GM18870 (cell line): Measurements from ENCODE around the gene LAMA3.

Source experiments
- ATAC-seq: cut with Tn5 transposase; IDR thresholded peaks from one replicate; pipeline ENCODE4 v1.9.1; 2021; ENCODE audit warnings: moderate library complexity; ENCODE audit not compliant: unreplicated experiment

LAMA3 gene

DNA sequence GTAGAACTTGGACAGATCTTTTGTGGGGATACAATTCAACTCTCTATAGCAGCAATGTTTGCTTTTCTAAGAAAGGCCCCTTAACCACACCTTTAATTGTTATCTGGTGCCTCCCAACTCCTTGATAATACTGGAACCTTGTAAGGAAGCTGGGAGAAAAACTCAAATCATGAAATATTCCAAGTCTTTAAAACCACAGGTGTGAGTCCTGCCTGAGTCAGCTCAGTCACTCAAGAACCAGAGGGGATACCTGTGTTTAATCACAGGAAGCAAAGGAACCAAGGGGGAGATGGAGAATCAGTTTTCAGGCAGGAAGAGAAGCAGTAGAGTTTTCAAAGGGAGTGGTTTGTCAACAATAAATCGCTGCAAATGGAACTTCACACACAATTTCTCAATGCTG is 159.9 kb downstream of the LAMA3 start:
- no peak for ATAC-seq

DNA sequence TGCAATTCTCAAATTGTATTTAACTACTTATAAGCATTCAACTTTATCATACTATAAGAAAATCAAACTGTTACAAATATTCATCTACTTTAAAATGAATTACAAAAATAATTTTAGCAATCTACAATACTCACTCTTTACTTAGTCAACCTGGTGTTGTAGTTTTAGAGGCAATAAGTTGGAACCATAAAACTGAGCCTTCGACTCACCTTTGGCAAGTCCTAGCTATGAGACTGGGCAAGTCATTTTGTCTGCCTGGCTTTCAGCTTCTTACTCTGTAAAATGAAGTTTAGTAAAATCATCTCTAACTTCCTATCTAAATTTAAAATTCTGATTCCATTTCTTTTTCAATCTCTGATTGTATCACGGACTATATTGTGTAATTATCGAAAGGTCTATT is 161.0 kb downstream of the LAMA3 start:
- no peak for ATAC-seq

GRCh38 chr18:23851470-23852002 is 162.3 kb downstream of the LAMA3 start:
- ATAC-seq = no peak

DNA sequence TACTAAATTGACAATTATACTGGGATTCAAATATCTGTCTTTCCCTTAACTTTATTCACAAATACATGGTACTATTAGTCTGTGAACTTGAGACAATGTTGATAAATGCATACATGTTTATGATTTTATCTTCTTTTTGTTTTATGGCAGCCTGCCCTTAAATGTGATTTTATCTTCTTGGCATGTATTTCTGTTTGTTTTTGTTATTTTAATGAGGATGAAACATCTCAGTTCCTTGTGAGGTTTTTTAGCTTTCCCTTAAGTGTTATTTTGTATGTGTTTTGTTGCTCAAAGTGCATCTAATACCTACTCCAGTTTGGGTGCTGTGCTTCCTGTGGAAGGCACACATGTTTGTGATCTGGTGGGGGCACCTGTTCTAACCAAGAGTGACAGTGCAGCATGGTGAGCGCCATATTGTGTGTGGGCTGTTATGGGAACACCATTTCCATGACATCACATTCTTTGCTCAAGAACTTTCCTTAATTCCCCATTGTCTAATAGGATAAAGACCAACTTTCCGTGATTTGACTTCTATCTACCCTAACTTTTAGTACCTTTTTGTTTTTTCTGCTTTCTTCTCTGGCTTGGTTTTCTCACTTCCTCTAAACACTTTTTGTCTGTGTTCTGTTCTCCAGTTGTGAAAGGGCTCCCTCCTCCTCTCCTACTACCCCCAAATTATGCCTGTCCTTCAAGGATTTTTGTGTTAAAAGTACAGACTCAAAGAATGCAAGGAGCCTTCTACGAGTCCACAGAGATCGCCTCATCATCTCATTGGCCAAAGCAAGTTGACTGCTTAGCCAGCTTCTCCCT is 163.2 kb downstream of the LAMA3 start:
- no peak for ATAC-seq

GRCh38 chr18:23853448-23854195 is 164.4 kb downstream of the LAMA3 start:
- no peak for ATAC-seq

GRCh38 chr18:23855721-23856120 is 166.5 kb downstream of the LAMA3 start:
- no peak for ATAC-seq

- no peak for ATAC-seq
Observed at GRCh38 chr18:23856466-23857163, 167.4 kb downstream of the LAMA3 start.

DNA sequence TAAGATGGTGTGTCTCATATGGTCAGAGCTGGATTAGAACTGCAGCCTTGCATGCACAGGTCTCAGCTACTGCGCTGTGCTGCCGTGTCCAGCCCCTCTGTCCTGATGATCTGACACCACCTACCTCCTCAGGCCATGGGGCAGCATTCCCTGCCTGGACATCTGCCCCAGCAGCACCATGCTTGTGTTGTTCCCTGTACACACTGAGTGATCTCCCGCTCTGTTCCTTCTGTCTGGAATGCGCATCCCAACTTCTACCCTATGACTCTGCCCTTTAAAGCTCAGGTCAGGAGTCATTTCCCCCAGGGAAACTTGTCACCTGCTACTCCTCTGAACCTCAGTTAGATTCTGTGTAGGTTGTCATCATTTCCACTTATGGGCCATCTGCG is 167.9 kb downstream of the LAMA3 start:
- ATAC-seq = no peak

- no peak for ATAC-seq
Observed at GRCh38 chr18:23857756-23858155, 168.5 kb downstream of the LAMA3 start.

DNA sequence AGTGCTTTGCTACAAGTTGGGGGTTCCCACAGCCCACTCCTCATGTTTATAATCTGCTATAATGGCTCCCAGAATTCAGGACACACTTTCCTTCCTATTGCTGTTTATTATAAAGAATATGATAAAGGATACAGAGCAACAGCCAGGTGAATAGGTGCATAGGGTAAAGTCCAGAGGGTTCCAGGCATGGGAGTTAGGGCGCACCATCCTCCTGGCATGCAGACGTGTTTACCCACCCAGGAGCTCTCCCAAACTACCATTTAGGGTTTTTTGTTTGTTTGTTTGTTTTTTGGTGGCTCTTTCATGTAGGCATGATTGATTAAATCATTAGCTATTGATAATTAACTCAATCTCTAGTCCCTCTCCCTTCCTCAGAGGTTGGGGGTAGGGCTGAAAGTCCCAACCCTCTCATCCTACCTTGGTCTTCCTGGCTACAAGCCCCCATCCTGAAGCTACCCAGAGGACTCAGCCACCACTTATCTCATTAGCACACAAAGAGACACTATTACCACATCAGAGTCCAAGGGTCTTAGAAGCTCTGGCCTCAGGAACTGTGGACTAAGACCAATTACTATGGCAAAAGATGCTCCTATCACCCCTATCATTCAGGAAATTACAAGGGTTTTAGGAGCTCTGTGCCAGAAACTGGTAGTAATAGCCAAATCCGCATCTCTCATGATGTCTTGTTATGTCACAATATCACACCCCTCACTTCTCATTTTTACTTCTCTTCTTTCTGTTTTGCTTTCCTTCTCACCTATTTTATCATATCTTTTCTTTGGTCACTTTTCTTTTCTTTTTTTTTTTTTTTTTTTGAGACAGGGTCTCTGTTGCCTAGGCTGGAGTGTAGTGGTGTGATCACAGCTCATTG is 170.4 kb downstream of the LAMA3 start:
- no peak for ATAC-seq

DNA sequence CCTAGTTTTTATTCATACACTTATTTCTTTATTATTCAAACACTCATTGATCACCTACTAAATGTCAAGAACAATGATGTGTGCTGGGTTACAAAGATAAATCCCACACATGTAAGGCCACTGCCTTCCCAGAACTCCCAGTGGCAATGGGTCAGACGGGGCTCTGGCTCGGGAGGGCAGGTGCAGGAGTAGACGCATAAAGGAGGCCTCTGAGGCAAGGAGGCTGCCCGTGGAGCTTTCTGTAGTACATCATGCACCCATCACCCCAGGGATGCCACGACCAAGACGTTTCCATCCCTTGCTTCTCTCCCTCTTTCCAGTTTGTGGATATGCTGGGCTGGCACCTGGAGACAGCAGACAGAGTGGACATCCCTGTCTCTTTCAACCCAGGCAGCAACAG is 172.1 kb downstream of the LAMA3 start:
- no peak for ATAC-seq

GRCh38 chr18:23861805-23862470 is 172.7 kb downstream of the LAMA3 start:
- no peak for ATAC-seq

DNA sequence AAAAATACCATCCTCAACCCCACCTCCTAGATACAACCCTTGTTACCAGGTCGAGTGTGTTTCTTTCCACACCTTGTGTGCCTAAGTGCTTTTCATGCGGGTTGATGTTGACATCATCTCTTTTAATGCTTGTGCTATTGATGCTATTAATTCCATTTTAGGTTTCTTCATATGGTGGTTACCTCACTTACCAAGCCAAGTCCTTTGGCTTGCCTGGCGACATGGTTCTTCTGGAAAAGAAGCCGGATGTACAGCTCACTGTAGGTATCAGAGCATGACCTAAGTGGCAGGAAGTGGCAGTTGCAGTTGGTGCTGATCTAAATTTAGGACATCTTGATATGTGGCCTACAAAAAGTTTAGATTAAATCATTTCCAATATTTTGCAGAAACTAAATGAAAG is 175.4 kb downstream of the LAMA3 start:
- ATAC-seq = no peak

DNA sequence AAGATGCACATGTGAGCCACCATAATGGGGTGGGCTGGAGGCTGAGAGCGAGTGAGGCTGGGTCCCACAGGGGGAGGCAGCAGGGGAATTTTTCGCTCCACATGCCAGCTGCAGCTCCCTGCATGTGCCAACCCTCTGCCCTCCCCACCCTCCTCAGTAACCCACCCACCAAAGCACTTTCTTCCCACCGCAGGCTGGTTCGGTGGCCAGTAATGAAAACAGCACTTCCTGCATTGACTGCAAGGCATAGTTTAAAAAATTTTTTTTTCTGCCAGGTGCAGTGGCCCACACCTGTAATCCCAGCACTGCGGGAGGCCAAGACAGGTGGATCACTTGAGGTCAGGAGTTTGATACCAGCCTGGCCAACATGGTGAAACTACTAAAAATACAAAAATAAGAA is 177.8 kb downstream of the LAMA3 start:
- no peak for ATAC-seq

DNA sequence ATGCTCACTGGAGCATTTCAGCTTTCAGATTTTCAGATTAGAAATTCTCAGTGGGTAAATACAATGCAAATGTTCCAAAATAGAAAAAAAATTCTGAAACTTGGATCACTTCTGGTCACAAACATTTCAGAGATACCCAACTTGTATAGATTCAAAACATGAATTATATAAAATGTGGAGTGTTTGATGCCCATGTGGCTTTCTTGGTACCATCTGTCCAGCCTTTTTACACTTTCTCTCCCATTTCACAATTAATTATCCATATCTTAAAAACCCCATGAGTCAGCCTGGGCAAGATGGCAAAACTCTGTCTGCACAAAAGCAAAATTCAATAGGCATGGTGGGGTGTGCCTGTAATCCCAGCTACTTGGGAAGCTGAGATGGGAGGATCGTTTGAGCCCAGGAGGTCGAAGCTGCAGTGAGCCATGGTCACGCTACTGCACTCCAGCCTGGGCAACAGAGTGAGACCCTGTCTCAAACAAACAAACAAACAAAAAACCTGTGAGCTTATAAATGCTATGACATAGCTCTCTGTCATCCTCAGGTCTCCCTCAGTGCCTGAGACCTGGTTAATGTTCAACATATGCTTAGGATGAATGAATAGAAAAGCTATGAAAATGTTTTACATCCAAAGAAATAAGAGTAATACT is 179.0 kb downstream of the LAMA3 start:
- no peak for ATAC-seq

DNA sequence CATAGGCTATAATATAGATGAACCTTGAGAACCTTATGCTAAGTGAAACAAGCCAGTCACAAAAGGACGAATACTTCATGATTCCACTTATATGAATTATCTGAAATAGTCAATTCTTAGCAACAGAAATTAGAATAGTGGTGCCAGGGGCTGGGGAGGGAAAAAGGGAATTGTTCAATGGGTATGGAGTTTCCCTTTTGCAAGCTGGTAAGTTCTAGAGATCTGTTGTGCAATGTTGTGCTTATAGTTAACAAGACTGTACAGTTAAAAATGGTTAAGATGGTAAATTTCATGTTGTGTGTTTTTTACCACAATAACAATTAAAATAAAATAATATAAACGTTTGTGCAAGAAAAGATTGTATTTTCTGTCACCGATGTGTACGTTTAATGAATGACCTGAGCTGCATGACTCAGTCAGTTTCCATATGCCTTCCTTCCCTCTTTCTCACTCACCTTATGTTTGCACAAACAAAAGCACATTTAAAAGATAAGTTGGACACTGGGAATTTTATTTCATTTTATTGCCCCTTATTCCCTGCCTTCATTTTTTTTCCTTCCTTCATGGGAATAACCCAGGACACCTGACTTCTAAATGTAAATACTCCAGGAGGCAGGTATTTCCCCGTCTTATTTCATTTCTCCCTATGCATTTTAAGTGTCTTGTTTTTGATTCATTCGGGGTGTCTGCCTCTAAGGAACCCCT is 181.6 kb downstream of the LAMA3 start:
- no peak for ATAC-seq

DNA sequence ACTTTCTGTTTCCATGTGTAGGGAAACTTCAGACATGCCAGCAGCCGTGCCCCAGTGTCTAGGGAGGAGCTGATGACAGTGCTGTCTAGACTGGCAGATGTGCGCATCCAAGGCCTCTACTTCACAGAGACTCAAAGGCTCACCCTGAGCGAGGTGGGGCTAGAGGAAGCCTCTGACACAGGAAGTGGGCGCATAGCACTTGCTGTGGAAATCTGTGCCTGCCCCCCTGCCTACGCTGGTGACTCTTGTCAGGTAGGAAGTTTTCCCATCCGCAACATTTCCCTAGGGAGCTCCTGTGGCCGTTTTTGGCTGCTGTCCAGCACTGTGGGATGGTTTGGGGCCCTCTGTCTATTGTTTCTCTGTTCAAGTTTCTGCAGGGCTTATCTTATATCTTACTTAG is 182.2 kb downstream of the LAMA3 start:
- ATAC-seq = peak; percentile 56

GRCh38 chr18:23872701-23873550 is 183.7 kb downstream of the LAMA3 start:
- no peak for ATAC-seq
